Transverse colon (tissue), 4 donors: ENCODE results near the gene SLC36A2. TPM values are rescaled to one million over a fixed set of nuclear protein-coding genes. Genes with fewer than 3 reads are reported as not detected.

Source experiments
- DNase-seq: peaks from one replicate; pipeline ENCODE4 v3.0.0-alpha.2; 2019
- H3K27ac ChIP-seq, 4 donors: fragments of 200-600 bp; sonication (generic); 2 replicates each; pipeline ENCODE4 v1.5.1; 2016 to 2018; ENCODE audit warnings: inconsistent platforms in 4 of 4
- H3K27me3 ChIP-seq: fragments of 200-600 bp; sonication (generic); 2 replicates; pipeline ENCODE4 v1.5.1; 2017; ENCODE audit warnings: inconsistent platforms
- H3K36me3 ChIP-seq, 4 donors: fragments of 200-600 bp; sonication (generic); 2 replicates each; pipeline ENCODE4 v1.5.1; 2017 to 2019; ENCODE audit warnings: inconsistent platforms in 4 of 4
- H3K4me1 ChIP-seq, 4 donors: fragments of 200-600 bp; sonication (generic); 2 replicates each; pipeline ENCODE4 v1.5.1; 2017 to 2020; ENCODE audit warnings: inconsistent platforms in 4 of 4
- H3K4me3 ChIP-seq, 4 donors: fragments of 200-600 bp; sonication (generic); 1 replicate in 1 of 4; 2 replicates in 3 of 4; pipeline versions ENCODE4 v1.5.1 to v1.6.1; 2017 to 2019; ENCODE audit warnings: inconsistent platforms in 4 of 4
- H3K9me3 ChIP-seq, 2 donors: fragments of 200-600 bp; sonication (generic); 2 replicates each; pipeline ENCODE4 v1.5.1; 2017 to 2019; ENCODE audit warnings: inconsistent platforms in 2 of 2
- CTCF ChIP-seq, 5 experiments: fragments of 200-600 bp in 3 of 5; fragments of 450-650 bp in 2 of 5; sonication (generic) in 3 of 5; IDR thresholded peaks; 1 replicate in 2 of 5; 2 replicates in 3 of 5; pipeline ENCODE4 v1.5.1; 2016 to 2017; ENCODE audit warnings: antibody characterized with exemption in 5 of 5, inconsistent platforms in 3 of 5, mild to moderate bottlenecking in 2 of 5, moderate library complexity in 1 of 5
- EP300 ChIP-seq: sonication (generic); formaldehyde crosslinking; IDR thresholded peaks from one replicate; pipeline ENCODE4 v1.6.1; 2017; ENCODE audit warnings: antibody characterized with exemption, low read depth
- POLR2A ChIP-seq: fragments of 450-650 bp; IDR thresholded peaks from one replicate; pipeline ENCODE4 v1.6.1; 2016; ENCODE audit warnings: antibody characterized with exemption, mild to moderate bottlenecking, moderate library complexity
- POLR2AphosphoS5 ChIP-seq, 3 donors: sonication (generic); formaldehyde crosslinking; IDR thresholded peaks; one replicate each; pipeline ENCODE4 v1.6.1; 2016; ENCODE audit warnings: antibody characterized with exemption in 3 of 3
- WGBS, 2 donors: methylation state at CpG; one replicate each; pipeline ENCODE4 v1.1.5; 2018; ENCODE audit warnings: low coverage in 1 of 2; 5-methylcytosine and 5-hydroxymethylcytosine counted together
- in situ Hi-C, 4 donors: fragments of 200-750 bp; cut with MboI; loops; one replicate each; pipeline versions ENCODE4 v1.15.0 to v1.15.1; 2017; ENCODE audit warnings: low sequenced_read_pairs in 3 of 4, low pct_ligation_motif_present in 1 of 4, low pct_unique_long_range_greater_than_20kb in 1 of 4
- intact Hi-C: fragments of 100-400 bp; cut with DNase I; formaldehyde crosslinking; loops from one replicate; pipeline ENCODE4 v1.15.1; 2023; ENCODE audit warnings: low total_unique reads
- total RNA-seq, 4 donors: library from RNA; depleted of rRNA; stranded (reverse); fragments of >200 nt; gene quantifications; one replicate each; pipeline ENCODE4 v1.1.0, GENCODE V29; 2016

Gene SLC36A2
- total RNA-seq, 4 donors from 2014 or later: not detected

- H3K9me3 ChIP-seq: no peaks in the 10 kb centered on the region
- 88 to 91% methylated on average over 10 to 11 of the region's 11 CpGs for WGBS, 2 donors
- in situ Hi-C loops: no loop called here
Observed at GRCh38 chr5:151267491-151268260, 79.7 kb downstream of the SLC36A2 start.

More at GRCh38 chr5:151267491-151268260, 79.7 kb downstream of the SLC36A2 start:
- Histone ChIP-seq H3K4me3 (no peak overlapping the region), H3K27ac (no peak overlapping the region), H3K36me3 (peaks cover 0 to 10% (median 6%) of the 10 kb centered on the region in 4 donors), H3K4me1 (peaks cover 0 to 10% (median 2%) of the 10 kb centered on the region in 4 donors), H3K27me3 (no peaks in the 10 kb centered on the region)
- intact Hi-C loops: no loop called here
- TF ChIP-seq CTCF (IDR thresholded peaks at IDR 0.05): no peak
- no peak for TF ChIP-seq POLR2A
- no peak for TF ChIP-seq EP300
- no peak for TF ChIP-seq POLR2AphosphoS5 (IDR thresholded peaks at IDR 0.05)
- no peak for DNase-seq

Other genes starting within 250 kb of the SLC36A2 start
- 10 to 100 TPM; 19.1 to 79.0 (median 55.3) TPM for gene ANXA6, start 189.8 kb downstream of the SLC36A2 start, total RNA-seq
- 10 to 100 TPM; 37.7 to 89.2 (median 62.1) TPM for gene CCDC69, start 123.5 kb downstream of the SLC36A2 start, total RNA-seq
- gene GM2A, start 94.4 kb downstream of the SLC36A2 start, total RNA-seq: 10 to 100 TPM in 2 of 4 donors, 1 to 10 TPM in 2; 5.6 to 19.5 (median 11.2) TPM
- gene SLC36A3, start 43.8 kb downstream of the SLC36A2 start, total RNA-seq: not detected
- gene SLC36A1, start 100.0 kb upstream of the SLC36A2 start, total RNA-seq: 10 to 100 TPM; 35.2 to 91.3 (median 69.8) TPM
- gene FAT2, start 243.8 kb upstream of the SLC36A2 start, total RNA-seq: not detected